Stomach (tissue), 9 donors: Measurements from ENCODE around the gene SLC16A7. TPM values are rescaled to one million over a fixed set of nuclear protein-coding genes. Genes with fewer than 3 reads are reported as not detected.

Experiments
- DNase-seq, 2 donors: peaks; one replicate each; pipeline versions ENCODE4 v3.0.0 to v3.0.0-alpha.2; 2013 to 2019
- H3K27ac ChIP-seq, 5 donors: fragments of 200-600 bp in 4 of 5; sonication (generic) in 4 of 5; one replicate each; pipeline ENCODE4 v1.5.1; 2013 to 2019; ENCODE audit warnings: mild to moderate bottlenecking in 1 of 5, moderate library complexity in 1 of 5
- H3K27me3 ChIP-seq, 3 donors: fragments of 200-600 bp; sonication (generic); one replicate each; pipeline ENCODE4 v1.5.1; 2017 to 2019; ENCODE audit warnings: mixed run types in 1 of 3
- H3K36me3 ChIP-seq, 4 donors: fragments of 200-600 bp; sonication (generic); 1 replicate in 3 of 4; 2 replicates in 1 of 4; pipeline ENCODE4 v1.5.1; 2016 to 2019
- H3K4me1 ChIP-seq, 4 donors: fragments of 200-600 bp; sonication (generic); one replicate each; pipeline ENCODE4 v1.5.1; 2016 to 2019
- H3K4me3 ChIP-seq, 4 donors: fragments of 200-600 bp; sonication (generic) in 3 of 4; one replicate each; pipeline ENCODE4 v1.5.1; 2016 to 2019; ENCODE audit warnings: mild to moderate bottlenecking in 1 of 4
- H3K9me3 ChIP-seq, 4 donors: fragments of 200-600 bp; sonication (generic); one replicate each; pipeline ENCODE4 v1.5.1; 2016 to 2019
- CTCF ChIP-seq, 7 experiments: fragments of 450-650 bp in 4 of 7; fragments of 200-600 bp in 3 of 7; sonication (generic) in 3 of 7; IDR thresholded peaks; one replicate each; pipeline ENCODE4 v1.5.1; 2016 to 2019; ENCODE audit warnings: antibody characterized with exemption in 7 of 7, control low read depth in 2 of 7, mild to moderate bottlenecking in 1 of 7
- EP300 ChIP-seq: sonication (generic); formaldehyde crosslinking; IDR thresholded peaks from one replicate; pipeline ENCODE4 v1.6.1; 2017; ENCODE audit warnings: antibody characterized with exemption
- POLR2A ChIP-seq, 4 donors: fragments of 450-650 bp; IDR thresholded peaks; one replicate each; pipeline ENCODE4 v1.6.1; 2016; ENCODE audit warnings: antibody characterized with exemption in 4 of 4, control low read depth in 2 of 4, mild to moderate bottlenecking in 1 of 4, moderate library complexity in 1 of 4
- POLR2AphosphoS5 ChIP-seq, 3 donors: sonication (generic); formaldehyde crosslinking; IDR thresholded peaks; one replicate each; pipeline ENCODE4 v1.6.1; 2016; ENCODE audit warnings: antibody characterized with exemption in 3 of 3
- WGBS, 5 donors: extraction: QIAGEN DNeasy Blood & Tissue Kit in 3 of 5; methylation state at CpG; one replicate each; pipeline versions ENCODE4 v1.1.5 to v1.1.7; 2013 to 2018; 5-methylcytosine and 5-hydroxymethylcytosine counted together
- intact Hi-C: fragments of 100-400 bp; cut with DNase I; formaldehyde crosslinking; loops from one replicate; pipeline ENCODE4 v1.15.1; 2023; ENCODE audit warnings: low total_unique reads
- polyA plus RNA-seq, 3 donors: library from polyadenylated mRNA; stranded (reverse); fragments of 200-250 nt; gene quantifications; one replicate each; pipeline ENCODE4 v1.2.3, GENCODE V29; 2013
- total RNA-seq, 5 donors: library from RNA; depleted of rRNA; stranded (reverse); fragments of >200 nt; gene quantifications; one replicate each; pipeline versions ENCODE4 v1.1.0 to v1.2.3, GENCODE V29; 2014 to 2016
- donor health status: healthy with polysubstance abuse.
- donor health status: Bipolar disorder and iron deficiency.
- donor health status: healthy.

Gene SLC16A7
- total and polyA plus RNA-seq, 8 donors, result 1.8 to 150 (median 10.3) TPM

- intact Hi-C loops, result no loop called here
- peaks cover 0 to 21% (median 5%) of the 10 kb centered on the region in 4 donors for H3K4me1 ChIP-seq
- no peaks in the 10 kb centered on the region for H3K36me3 ChIP-seq
- H3K27me3 ChIP-seq, result no peaks in the 10 kb centered on the region
- 62 to 79% (median 66%) methylated on average over 5 of the region's 5 CpGs for WGBS, 5 donors
- no peaks in the 10 kb centered on the region for H3K9me3 ChIP-seq
- no peak for DNase-seq
- TF ChIP-seq CTCF (IDR thresholded peaks at IDR 0.05), result no peak
- TF ChIP-seq EP300, result no peak
- TF ChIP-seq POLR2A (IDR thresholded peaks at IDR 0.05), result no peak
- no peak overlapping the region for H3K4me3 ChIP-seq
- no peak overlapping the region for H3K27ac ChIP-seq
Measured at GRCh38 chr12:59636945-59637691, 41.3 kb downstream of the SLC16A7 start.

GRCh38 chr12:59637692-59638070, 41.9 kb downstream of the SLC16A7 start:
- Histone ChIP-seq H3K9me3 (no peaks in the 10 kb centered on the region), H3K4me3 (no peak overlapping the region), H3K36me3 (no peaks in the 10 kb centered on the region), H3K27me3 (no peaks in the 10 kb centered on the region), H3K4me1 (peaks cover 0 to 15% (median 5%) of the 10 kb centered on the region in 4 donors), H3K27ac (no peak overlapping the region)
- DNase-seq, result no peak
- intact Hi-C loops, result no loop called here
- TF ChIP-seq EP300 (no peak), CTCF (IDR thresholded peaks at IDR 0.05) (no peak), POLR2A (IDR thresholded peaks at IDR 0.05) (no peak), POLR2AphosphoS5 (IDR thresholded peaks at IDR 0.05) (no peak)

GRCh38 chr12:59643550-59643949, 47.7 kb downstream of the SLC16A7 start:
- Histone ChIP-seq H3K27ac (no peak overlapping the region), H3K27me3 (no peaks in the 10 kb centered on the region), H3K9me3 (no peaks in the 10 kb centered on the region), H3K36me3 (peaks cover 0 to 15% (median 4%) of the 10 kb centered on the region in 4 donors), H3K4me1 (no peaks in the 10 kb centered on the region), H3K4me3 (no peak overlapping the region)
- TF ChIP-seq CTCF (IDR thresholded peaks at IDR 0.05) (no peak), EP300 (no peak), POLR2AphosphoS5 (IDR thresholded peaks at IDR 0.05) (no peak), POLR2A (IDR thresholded peaks at IDR 0.05) (no peak)
- intact Hi-C loops, result no loop called here
- no peak for DNase-seq
- 57 to 71% (median 62%) methylated on average over 3 of the region's 3 CpGs for WGBS, 5 donors

GRCh38 chr12:59645242-59645641, 49.4 kb downstream of the SLC16A7 start:
- Histone ChIP-seq H3K9me3 (no peaks in the 10 kb centered on the region), H3K4me3 (no peak overlapping the region), H3K4me1 (peaks cover 0 to 8% (median 3%) of the 10 kb centered on the region in 4 donors), H3K27me3 (no peaks in the 10 kb centered on the region), H3K36me3 (peaks cover 0 to 15% (median 4%) of the 10 kb centered on the region in 4 donors), H3K27ac (no peak overlapping the region)
- TF ChIP-seq EP300, result no peak
- TF ChIP-seq CTCF (IDR thresholded peaks at IDR 0.05), result no peak
- no peak for TF ChIP-seq POLR2AphosphoS5 (IDR thresholded peaks at IDR 0.05)
- intact Hi-C loops, result no loop called here
- no peak for DNase-seq
- 95 to 100% (median 97%) methylated on average over 1 of the region's 1 CpG for whole genome bisulfite sequencing, 5 donors
